AG09319 (cell line): ENCODE results near the gene CCDC54.

Experiments used
- DNase-seq: peaks from one replicate; pipeline ENCODE4 v3.0.0-alpha.2; 2010; ENCODE audit warnings: low read depth; ENCODE audit errors: extremely low read depth
- CTCF ChIP-seq: IDR thresholded peaks from 2 replicates; pipeline ENCODE4 v1.5.1; 2011; ENCODE audit warnings: low read depth, mild to moderate bottlenecking, inconsistent platforms, low read length, moderate library complexity

Gene CCDC54

GRCh38 chr3:107407355-107407754 is 30.1 kb downstream of the CCDC54 start:
- DNase-seq: no peak
- no peak for TF ChIP-seq CTCF

- TF ChIP-seq CTCF: no peak
- DNase-seq: no peak
Measured at GRCh38 chr3:107408513-107408912, 31.3 kb downstream of the CCDC54 start.

- no peak for DNase-seq
- TF ChIP-seq CTCF: no peak
Measured at GRCh38 chr3:107409365-107409764, 32.1 kb downstream of the CCDC54 start.

GRCh38 chr3:107410606-107411005 is 33.4 kb downstream of the CCDC54 start:
- no peak for DNase-seq
- no peak for TF ChIP-seq CTCF

GRCh38 chr3:107411056-107411455 is 33.8 kb downstream of the CCDC54 start:
- no peak for DNase-seq
- TF ChIP-seq CTCF: no peak

- no peak for DNase-seq
- TF ChIP-seq CTCF: no peak
Measured at GRCh38 chr3:107411779-107412178, 34.5 kb downstream of the CCDC54 start.

GRCh38 chr3:107412376-107412775 is 35.1 kb downstream of the CCDC54 start:
- TF ChIP-seq CTCF: no peak
- no peak for DNase-seq
